OCI-LY7 (cell line): ENCODE results near the gene CRYBA1. TPM values are rescaled to one million over a fixed set of nuclear protein-coding genes. Genes with fewer than 3 reads are reported as not detected.
"Not testable (repeated sequence)": the region's sequence is repeated elsewhere in the genome, so short reads cannot be mapped to it uniquely, and the experiment has no call there.

Source experiments
- Bru-seq: library from RNA; stranded (reverse); fragments of 400-500 nt; gene quantifications from one replicate; lab custom pipeline; 2021; lab: Mats Ljungman, UMichigan
- BruChase-seq, 2 experiments: library from RNA; stranded (reverse); fragments of 400-500 nt; gene quantifications; one replicate each; lab custom pipeline; 2021; lab: Mats Ljungman, UMichigan
- BruUV-seq: library from RNA; stranded (reverse); fragments of 400-500 nt; replicated peaks from 2 replicates; lab custom pipeline; 2021; lab: Mats Ljungman, UMichigan
- CTCF ChIA-PET: fragments of 300-600 bp; sonication (Branson Sonifier 250); formaldehyde crosslinking; loops from one replicate; lab custom pipeline; 2022; ENCODE audit warnings: antibody characterized with exemption; ENCODE audit not compliant: unreplicated experiment; lab: Charles Lee
- POLR2A ChIA-PET: fragments of 300-600 bp; sonication (Branson Sonifier 250); formaldehyde crosslinking; loops from one replicate; lab custom pipeline; 2022; ENCODE audit warnings: antibody characterized with exemption; lab: Charles Lee
- DNase-seq: peaks from one replicate; pipeline ENCODE4 v3.0.0-alpha.2; 2015; ENCODE audit warnings: low spot score
- H2AFZ ChIP-seq: fragments of 200-600 bp; sonication (generic), shearing (Covaris generic); 2 replicates; pipeline ENCODE4 v1.6.1; 2014; ENCODE audit warnings: mild to moderate bottlenecking, antibody characterized with exemption, low read length, moderate library complexity
- H3K27ac ChIP-seq: fragments of 200-600 bp; sonication (generic); 2 replicates; pipeline ENCODE4 v1.5.1; 2014; ENCODE audit warnings: mixed run types, low read depth, mild to moderate bottlenecking, moderate library complexity, low read length, inconsistent platforms; ENCODE audit not compliant: poor library complexity, severe bottlenecking
- H3K36me3 ChIP-seq: fragments of 200-600 bp; sonication (generic); 2 replicates; pipeline ENCODE4 v1.6.1; 2014; ENCODE audit warnings: mild to moderate bottlenecking, antibody characterized with exemption, low read length, moderate library complexity, mixed read lengths; ENCODE audit not compliant: insufficient read depth
- H3K4me1 ChIP-seq: fragments of 200-600 bp; sonication (generic); 2 replicates; pipeline ENCODE4 v1.5.1; 2014; ENCODE audit warnings: mild to moderate bottlenecking, low read length; ENCODE audit not compliant: insufficient read depth, poor library complexity, severe bottlenecking
- H3K4me2 ChIP-seq: fragments of 200-600 bp; sonication (generic); 2 replicates; pipeline ENCODE4 v1.6.1; 2014; ENCODE audit warnings: mild to moderate bottlenecking, low read length
- H3K4me3 ChIP-seq: fragments of 200-600 bp; sonication (generic); 2 replicates; pipeline ENCODE4 v1.5.1; 2014; ENCODE audit warnings: mild to moderate bottlenecking, low read depth, low read length; ENCODE audit not compliant: poor library complexity, severe bottlenecking
- H3K79me2 ChIP-seq: fragments of 200-600 bp; sonication (generic); 2 replicates; pipeline ENCODE4 v1.6.1; 2016; ENCODE audit warnings: low read depth, mild to moderate bottlenecking, low read length, moderate library complexity, mixed read lengths; ENCODE audit not compliant: insufficient read depth
- H3K9me2 ChIP-seq: fragments of 200-600 bp; sonication (generic); 2 replicates; pipeline ENCODE4 v1.6.1; 2016; ENCODE audit warnings: mild to moderate bottlenecking, low read length, mixed read lengths; ENCODE audit not compliant: insufficient read depth
- H3K9me3 ChIP-seq: fragments of 200-600 bp; sonication (generic); 2 replicates; pipeline ENCODE4 v1.6.1; 2014; ENCODE audit warnings: mild to moderate bottlenecking, mixed run types, low read length, mixed read lengths
- H4K20me1 ChIP-seq: fragments of 200-600 bp; sonication (generic); 2 replicates; pipeline ENCODE4 v1.6.1; 2014; ENCODE audit warnings: mild to moderate bottlenecking, antibody characterized with exemption, low read length, moderate library complexity, mixed read lengths; ENCODE audit not compliant: insufficient read depth
- CTCF ChIP-seq: fragments of 200-600 bp; sonication (generic); conservative IDR thresholded peaks from 2 replicates; pipeline ENCODE4 v1.5.1; 2014; ENCODE audit warnings: mild to moderate bottlenecking, antibody characterized with exemption, low read length, moderate library complexity, mixed read lengths
- EZH2phosphoT487 ChIP-seq: fragments of 200-600 bp; sonication (generic); IDR thresholded peaks from 2 replicates; pipeline ENCODE4 v1.6.1; 2018; ENCODE audit warnings: low read depth, borderline replicate concordance, mild to moderate bottlenecking, mixed run types, antibody characterized with exemption, low read length, moderate library complexity, mixed read lengths
- intact Hi-C: fragments of 100-400 bp; cut with micrococcal nuclease; formaldehyde crosslinking; loops from one replicate; pipeline ENCODE4 v1.10.0; 2022; ENCODE audit not compliant: unreplicated experiment
- long read RNA-seq: library from polyadenylated mRNA; stranded (forward); transcript quantifications from one replicate; pipeline ENCODE4 v2.0.0, GENCODE V29; 2022
- total RNA-seq, 2 experiments: library from RNA; depleted of rRNA in 1 of 2; stranded (reverse); fragments of >200 nt in 1 of 2; shearing (Covaris generic) in 1 of 2; gene quantifications; 2 replicates each; pipeline ENCODE4 v1.2.3, GENCODE V29; 2014 to 2022

Gene CRYBA1
- not detected in 2 replicates for total RNA-seq (2014; rRNA removed; shearing (Covaris generic))
- total RNA-seq (2022), result not detected in 2 replicates
- Bru-seq, nascent RNA, result not detected
- BruChase-seq, experiment 1, labeled RNA remaining after a 6-hour chase, result not detected
- BruChase-seq, experiment 2, labeled RNA remaining after a 2-hour chase, result not detected
- long read RNA-seq, result 0 reads

- H3K79me2 ChIP-seq, result no peaks in the 10 kb centered on the region
- CTCF ChIA-PET, result no interaction called here
- no TSS peak for BruUV-seq
These were observed at the start of gene CRYBA1 for GRCh38 chr17:29246628-29247027. TSS of gene CRYBA1 (plus strand) at chr17:29246859. CDS start at chr17:29246864, 5 bp downstream.

GRCh38 chr17:29197516-29198272 is 49.0 kb upstream of the CRYBA1 start:
- TF ChIP-seq EZH2phosphoT487 (no peak), CTCF (no peak)

More at GRCh38 chr17:29246628-29247027, at the start of gene CRYBA1:
- POLR2A ChIA-PET, result no interaction called here
- H2AFZ ChIP-seq, result no peak within 1 kb of the TSS
- no peak within 1 kb of the TSS for H3K4me3 ChIP-seq
- H3K27ac ChIP-seq, result no peak within 1 kb of the TSS
- H3K4me1 ChIP-seq, result peaks cover 6% of the 10 kb centered on the region
- TF ChIP-seq EZH2phosphoT487, result no peak
- TF ChIP-seq CTCF, result no peak
- H3K4me2 ChIP-seq, result no peak within 1 kb of the TSS
- H3K9me3 ChIP-seq, result no peaks in the 10 kb centered on the region
- H3K36me3 ChIP-seq, result no peaks in the 10 kb centered on the region
- DNase-seq, result no peak
- no peaks in the 10 kb centered on the region for H3K9me2 ChIP-seq
- intact Hi-C loops, result no loop called here
- no peaks in the 10 kb centered on the region for H4K20me1 ChIP-seq

GRCh38 chr17:29204068-29204804 is 42.4 kb upstream of the CRYBA1 start:
- H3K4me3 ChIP-seq, CTCF ChIA-PET, H3K9me3 ChIP-seq, H3K4me1 ChIP-seq, H3K4me2 ChIP-seq, BruUV-seq, intact Hi-C loops, H3K27ac ChIP-seq, H3K36me3 ChIP-seq, DNase-seq, H4K20me1 ChIP-seq, H3K79me2 ChIP-seq, POLR2A ChIA-PET, H2AFZ ChIP-seq, H3K9me2 ChIP-seq: not testable (repeated sequence)

More at GRCh38 chr17:29197516-29198272, 49.0 kb upstream of the CRYBA1 start:
- Histone ChIP-seq H4K20me1 (no peaks in the 10 kb centered on the region), H2AFZ (no peak overlapping the region), H3K36me3 (no peaks in the 10 kb centered on the region), H3K79me2 (no peaks in the 10 kb centered on the region), H3K27ac (no peak overlapping the region), H3K4me3 (no peak overlapping the region), H3K9me2 (no peaks in the 10 kb centered on the region), H3K9me3 (no peaks in the 10 kb centered on the region), H3K4me2 (no peak overlapping the region), H3K4me1 (peaks cover 27% of the 10 kb centered on the region)
- no peak for DNase-seq
- ChIA-PET POLR2A (interaction anchor here (0.5 kb wide), 1 partner anchor 50 kb away, joined by 4 read pairs; no protein-coding TSS in a partner anchor), CTCF (no interaction called here)
- intact Hi-C loops, result no loop called here
- BruUV-seq, result no TSS peak
